Measurements from ENCODE around the gene RPUSD1.
"Not testable (repeated sequence)": the region's sequence is repeated elsewhere in the genome, so short reads cannot be mapped to it uniquely, and the experiment has no call there.

RPUSD1 gene

DNA sequence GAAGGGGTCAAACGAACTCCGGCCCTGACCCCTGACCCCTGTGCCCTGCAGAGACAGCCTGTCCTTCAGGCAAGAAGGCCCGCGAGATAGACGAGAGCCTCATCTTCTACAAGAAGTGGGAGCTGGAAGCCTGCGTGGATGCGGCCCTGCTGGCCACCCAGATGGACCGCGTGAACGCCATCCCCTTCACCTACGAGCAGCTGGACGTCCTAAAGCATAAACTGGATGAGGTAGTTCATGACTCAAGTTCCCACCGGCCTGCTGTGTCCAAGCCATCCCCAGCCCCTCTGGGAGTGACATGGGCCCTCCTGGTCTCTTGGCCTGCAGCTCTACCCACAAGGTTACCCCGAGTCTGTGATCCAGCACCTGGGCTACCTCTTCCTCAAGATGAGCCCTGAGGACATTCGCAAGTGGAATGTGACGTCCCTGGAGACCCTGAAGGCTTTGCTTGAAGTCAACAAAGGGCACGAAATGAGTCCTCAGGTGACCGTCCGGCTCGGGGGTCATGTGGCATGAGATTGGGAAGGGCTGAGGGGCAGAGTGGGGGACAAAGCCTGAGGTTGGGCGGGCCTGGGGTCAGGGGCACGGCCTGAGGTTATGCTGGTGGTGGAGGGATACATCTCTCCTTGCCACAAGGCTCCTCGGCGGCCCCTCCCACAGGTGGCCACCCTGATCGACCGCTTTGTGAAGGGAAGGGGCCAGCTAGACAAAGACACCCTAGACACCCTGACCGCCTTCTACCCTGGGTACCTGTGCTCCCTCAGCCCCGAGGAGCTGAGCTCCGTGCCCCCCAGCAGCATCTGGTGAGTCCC is 22.0 kb downstream of the RPUSD1 start:
- no peak for DNase-seq (ENCODE audit: low read depth)

DNA sequence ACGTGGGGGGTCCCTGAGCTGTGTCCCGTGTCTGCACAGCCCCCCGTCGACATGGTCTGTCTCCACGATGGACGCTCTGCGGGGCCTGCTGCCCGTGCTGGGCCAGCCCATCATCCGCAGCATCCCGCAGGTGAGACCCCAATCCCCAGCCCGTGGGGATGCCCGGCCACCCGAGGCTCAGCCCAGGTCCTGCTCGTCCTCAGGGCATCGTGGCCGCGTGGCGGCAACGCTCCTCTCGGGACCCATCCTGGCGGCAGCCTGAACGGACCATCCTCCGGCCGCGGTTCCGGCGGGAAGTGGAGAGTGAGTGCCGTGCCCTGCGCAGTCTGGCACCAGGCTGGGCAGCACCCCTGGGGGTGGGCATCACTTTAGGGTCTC is 22.7 kb downstream of the RPUSD1 start:
- no peak for DNase-seq (ENCODE audit: low read depth)

DNA sequence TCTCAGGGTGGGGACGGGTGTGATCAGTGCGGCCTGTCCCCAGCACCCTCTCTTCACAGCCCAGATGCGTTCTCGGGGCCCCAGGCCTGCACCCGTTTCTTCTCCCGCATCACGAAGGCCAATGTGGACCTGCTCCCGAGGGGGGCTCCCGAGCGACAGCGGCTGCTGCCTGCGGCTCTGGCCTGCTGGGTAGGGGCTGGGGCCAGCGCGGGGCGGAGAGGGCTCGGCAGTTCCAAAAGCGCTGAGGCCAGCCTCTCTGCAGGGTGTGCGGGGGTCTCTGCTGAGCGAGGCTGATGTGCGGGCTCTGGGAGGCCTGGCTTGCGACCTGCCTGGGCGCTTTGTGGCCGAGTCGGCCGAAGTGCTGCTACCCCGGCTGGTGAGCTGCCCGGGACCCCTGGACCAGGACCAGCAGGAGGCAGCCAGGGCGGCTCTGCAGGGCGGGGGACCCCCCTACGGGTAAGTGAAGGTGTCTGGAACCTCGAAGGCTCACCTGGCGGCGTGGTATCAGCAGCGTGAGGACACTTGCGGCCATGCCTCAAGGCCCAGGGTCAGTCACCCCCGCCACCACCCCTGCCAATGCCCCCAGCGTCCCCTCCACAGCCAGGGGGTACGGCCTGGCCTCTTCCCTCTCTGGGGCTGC is 23.2 kb downstream of the RPUSD1 start:
- no peak for DNase-seq (ENCODE audit: low read depth)

DNA sequence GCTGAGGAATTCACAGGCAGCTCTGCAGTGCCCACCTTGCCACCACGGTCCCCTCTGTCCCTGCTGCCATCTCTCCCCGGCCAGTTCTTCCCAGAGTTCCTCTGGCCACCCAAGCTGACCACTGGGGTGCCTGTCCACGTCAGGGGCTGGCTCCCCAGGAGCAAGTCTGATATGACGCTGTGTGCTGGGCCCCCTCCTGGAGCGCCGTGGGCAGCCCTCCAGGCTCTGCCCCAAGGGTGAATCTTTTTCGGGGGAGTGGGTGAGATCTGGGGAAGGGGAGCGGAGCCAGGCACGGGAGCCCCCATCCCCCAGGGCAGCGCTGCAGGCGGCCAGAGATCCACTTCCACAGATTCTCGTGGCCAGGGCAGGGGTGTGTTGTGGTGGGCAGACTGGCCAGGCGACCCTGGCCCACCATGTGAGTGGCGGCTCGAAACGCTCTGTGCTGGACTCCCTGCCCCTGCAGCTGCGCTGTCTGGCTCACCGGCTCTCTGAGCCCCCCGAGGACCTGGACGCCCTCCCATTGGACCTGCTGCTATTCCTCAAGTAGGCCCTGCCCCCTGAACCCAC is 23.9 kb downstream of the RPUSD1 start:
- no peak for DNase-seq (ENCODE audit: low read depth)

DNA sequence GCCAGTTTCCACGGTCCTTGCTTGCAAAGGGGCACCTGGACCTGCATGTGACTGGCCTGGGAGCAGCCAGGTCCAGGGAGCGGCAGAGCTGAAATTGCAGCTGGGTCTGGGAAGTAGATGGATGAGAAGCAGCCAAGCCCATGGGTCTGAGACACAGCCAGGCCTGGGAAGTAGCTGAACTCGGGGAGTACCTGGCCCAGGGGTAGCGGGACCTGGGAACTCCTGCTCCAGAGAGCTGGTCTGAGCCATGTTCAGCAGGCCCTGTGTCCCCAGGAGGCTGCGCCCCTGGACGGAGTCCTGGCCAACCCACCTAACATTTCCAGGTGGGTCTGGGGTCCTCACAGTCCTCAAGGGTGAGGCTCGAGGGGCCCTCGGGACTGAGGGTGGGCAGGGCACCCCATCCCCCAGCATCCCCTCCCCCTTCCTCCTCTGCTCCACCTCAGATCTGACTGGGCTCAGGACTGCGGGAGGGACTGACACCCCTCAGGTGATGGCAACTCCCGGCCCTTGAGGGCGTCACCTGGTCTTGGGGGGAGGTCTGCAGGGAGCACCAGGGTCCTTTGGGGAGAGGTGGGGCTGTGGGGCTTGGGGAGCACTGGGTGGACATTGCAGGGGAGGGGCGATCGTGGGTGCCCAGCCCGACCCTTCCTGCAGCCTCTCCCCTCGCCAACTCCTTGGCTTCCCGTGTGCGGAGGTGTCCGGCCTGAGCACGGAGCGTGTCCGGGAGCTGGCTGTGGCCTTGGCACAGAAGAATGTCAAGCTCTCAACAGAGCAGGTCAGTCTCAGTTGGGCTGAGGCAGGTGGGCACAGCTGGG is 24.6 kb downstream of the RPUSD1 start:
- DNase-seq (ENCODE audit: low read depth): no peak

DNA sequence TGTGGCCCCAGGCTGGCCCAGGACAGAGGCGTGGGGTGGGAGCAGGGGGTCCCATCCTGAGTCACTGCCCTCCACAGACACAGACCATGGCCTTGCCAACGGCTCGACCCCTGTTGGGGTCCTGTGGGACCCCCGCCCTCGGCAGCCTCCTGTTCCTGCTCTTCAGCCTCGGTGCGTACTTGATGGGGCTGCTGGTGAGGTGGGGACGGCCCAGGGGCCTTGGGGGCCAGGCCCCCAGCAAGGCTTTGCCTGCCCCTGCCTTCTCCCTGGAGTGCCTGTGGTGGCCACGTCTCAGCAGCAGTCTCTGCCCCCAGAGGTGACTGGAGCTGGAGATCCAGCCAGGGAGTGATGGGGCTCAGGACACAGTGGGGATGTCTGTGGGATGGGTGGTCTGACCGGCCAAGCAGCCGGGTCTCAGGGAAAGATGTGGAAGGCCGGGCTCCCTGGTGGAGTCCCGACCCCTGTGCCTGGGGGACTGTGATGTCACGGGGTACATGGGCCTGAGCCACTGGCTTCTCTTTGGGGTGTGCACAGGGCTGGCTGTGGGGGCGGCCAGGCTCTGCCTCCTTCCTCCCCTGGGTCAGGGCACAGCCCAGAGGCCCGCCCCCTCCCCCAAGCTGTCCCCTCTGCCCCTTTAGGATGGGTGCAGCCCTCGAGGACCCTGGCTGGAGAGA is 25.4 kb downstream of the RPUSD1 start:
- no peak for DNase-seq (ENCODE audit: low read depth)

DNA sequence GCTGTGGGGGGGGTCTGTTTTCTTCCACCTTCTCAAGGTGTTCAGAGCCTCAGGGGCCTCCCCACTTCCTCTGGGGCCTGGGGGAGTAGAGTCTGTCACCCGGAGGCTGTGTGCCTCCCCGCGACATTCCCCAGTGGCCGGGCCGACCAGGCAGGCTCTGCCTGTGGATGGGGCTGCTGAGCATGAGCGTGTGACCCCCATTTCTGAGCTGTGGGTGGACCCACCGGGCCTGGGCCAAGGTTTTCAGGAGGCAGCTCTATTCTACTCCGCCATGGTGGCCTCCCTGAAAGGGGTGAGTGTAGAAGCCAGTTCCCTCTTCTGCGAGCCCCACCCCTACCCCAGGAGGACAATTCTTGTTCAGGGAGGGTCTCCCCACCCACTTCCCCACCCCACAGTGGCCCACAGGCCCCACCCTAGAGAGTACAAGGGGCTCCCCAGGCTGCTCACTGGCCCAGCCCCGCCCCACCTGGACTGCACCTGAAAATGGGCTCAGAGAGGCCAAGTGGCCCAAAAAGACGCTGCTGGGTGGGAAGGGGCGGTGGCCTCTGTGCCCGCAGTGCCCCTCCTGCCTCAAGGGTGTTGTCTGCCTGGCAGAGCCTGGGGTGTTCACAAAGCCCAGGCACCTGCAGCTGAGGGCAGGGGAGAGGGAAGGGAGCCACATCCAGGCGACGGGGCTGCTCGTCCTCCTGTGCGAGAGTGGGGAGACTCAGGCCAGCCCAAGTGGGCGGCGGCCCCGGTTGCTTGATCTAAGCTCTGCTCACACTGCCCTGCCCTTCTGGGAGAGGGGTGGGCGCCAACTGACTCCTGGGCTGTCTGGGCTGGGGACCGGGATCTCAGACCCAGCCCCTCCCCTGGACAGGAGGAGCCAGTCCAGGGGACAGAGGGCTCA is 26.3 kb downstream of the RPUSD1 start:
- no peak for DNase-seq (ENCODE audit: low read depth)

DNA sequence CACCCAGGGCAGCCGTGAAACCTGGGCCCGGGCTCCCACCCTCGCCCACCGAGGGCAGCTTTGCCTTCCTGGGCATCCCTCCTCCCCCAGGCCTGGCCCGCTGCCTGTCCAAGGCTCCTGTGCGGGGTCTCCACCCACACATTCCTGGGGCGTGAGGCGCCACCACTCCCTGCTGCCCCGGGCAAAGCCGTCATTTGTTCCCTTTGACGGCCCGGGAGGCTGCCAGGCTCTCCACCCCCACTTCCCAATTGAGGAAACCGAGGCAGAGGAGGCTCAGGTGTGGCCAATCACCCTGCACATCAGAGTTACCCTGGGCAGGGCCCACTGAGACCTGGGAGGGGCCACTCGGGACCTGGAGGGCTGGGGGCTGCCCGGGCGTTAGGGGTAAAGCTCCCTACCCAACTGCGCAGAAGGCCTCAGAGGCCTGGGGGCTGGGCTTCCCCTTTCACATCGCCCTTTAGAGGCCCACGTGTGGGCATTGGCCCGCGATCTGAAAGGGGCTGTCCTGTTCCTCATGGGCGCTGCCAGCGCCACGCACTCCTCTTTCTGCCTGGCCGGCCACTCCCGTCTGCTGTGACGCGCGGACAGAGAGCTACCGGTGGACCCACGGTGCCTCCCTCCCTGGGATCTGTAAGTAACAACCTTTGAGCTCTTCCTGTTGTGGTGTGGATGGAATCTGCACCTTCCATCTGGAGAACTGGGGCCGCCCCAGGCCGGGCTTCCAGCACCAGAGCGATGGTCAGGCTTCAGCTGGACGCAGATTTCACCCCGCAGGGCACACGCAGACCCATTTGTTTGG is 27.4 kb downstream of the RPUSD1 start, which contains the start of gene MSLN:
Gene MSLN, plus strand, starts transcription at position 190 of the 799 bp plus-strand sequence. CDS start 1,947 bp downstream, outside the sequence.
- DNase-seq (ENCODE audit: low read depth): no peak

DNA sequence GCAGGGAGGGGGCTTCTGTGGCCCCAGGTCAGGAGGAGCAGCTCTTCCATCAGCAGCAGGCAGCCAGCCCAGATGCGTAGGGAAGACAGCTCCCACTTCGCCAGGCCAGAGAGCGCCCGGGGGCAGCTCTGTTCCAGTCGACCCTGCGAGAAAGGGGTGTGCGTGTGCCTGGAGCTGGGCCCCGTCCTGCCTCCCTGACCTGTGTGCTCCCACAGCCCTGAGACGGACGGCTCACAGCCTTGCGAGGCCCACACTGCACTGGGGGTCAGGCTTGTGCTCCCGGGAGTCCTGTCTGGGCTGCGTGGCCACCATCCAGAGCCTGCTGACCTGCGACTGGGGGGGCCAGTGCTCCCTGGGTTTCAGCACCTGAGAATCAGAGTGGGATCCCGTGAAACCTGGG is 28.1 kb downstream of the RPUSD1 start:
- no peak for DNase-seq (ENCODE audit: low read depth)

DNA sequence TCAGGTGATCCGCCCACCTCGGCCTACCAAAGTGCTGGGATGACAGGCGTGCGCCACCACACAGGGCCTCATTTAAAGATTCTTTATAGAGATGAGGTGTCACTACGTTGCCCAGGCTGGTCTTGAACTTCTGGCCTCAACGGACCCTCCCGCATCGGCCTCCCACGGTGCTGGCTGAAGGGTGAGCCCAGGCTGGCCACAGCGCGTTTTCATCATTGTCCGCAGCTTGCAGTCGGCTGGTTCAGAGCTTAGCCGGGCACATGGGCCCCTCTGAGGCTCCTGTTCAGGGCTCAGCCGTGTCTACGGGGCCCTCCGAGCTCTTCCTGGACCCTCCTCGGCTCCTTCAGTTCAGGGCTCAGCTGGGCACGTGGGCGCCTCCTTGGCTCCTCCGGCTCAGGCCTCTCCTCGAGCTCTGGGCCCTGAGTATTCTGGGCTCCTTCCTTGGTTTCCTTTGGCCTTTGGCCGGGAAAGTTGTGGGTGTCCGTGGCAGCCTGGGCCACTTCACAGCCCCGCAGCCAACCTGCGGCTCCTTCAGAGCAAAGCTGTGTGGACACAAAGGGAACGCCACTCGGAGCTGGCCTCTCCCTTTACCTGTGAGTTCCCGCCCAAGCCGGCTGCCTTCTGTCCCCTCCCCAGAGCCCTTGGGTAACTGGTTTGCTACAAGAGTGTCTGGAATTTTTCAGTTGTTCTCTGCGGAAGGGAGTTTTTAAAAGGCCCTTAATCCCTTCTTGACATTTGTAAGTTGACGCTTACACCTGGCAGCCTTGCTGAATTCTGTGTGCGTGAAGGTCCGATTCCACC is 28.9 kb downstream of the RPUSD1 start:
- DNase-seq (ENCODE audit: low read depth): no peak

DNA sequence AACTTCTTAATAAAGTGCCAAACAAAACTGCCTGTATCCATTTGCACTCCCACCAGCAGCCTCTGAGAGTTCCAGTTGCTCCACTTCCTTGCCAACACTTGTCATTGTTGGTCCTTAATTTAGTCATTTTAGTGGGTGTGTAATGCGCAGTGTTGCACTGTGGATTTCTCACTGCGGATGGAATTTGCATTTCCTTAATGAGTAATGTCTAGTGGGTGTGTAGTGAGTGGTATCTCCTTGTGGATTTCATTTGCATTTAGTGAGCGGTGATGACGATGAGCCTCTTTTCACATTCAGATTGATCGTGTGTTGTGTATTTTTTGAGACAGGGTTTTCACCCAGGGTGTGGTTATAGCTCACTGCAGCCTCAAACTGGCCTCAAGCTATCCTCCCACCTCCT is 31.8 kb downstream of the RPUSD1 start:
- no peak for DNase-seq (ENCODE audit: low read depth)

DNA sequence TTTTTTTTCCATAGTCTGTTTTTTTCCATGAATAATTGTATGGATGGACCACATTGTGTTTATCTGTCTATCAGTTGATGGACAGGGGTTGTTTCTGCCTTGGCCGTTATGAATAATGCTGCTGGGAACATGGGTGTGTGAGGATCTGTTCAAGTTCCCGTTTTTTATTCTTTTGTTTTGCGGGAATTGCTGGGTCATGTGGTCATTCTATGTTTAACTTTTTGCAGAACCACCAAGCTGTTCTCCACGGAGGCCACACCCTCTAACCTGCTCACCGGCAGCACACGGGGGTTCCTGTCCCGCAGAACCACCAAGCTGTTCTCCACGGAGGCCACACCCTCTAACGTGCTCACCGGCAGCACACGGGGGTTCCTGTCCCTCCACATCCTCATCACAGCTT is 33.5 kb downstream of the RPUSD1 start:
- DNase-seq (ENCODE audit: low read depth): no peak

DNA sequence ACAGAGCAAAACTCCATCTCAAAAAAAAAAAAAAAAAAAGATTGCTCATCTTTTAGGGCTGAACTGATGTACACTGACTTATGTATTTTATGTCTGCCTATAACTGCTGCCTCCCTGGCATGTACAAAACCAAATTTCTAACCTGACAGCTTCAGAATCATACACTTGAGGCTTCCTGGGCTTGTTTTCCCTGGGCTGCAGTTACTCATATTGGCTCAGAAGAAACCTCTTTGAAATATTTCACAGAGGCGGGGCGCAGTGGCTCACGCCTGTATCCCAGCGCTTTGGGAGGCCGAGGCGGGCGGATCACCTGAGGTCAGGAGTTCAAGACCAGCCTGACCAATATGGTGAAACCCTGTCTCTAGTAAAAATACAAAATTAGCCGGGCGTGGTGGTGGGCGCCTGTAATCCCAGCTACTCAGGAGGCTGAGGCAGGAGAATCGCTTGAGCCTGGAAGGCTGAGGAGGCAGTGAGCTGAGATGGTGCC is 34.0 kb downstream of the RPUSD1 start:
- DNase-seq (ENCODE audit: low read depth): not testable (repeated sequence)

DNA sequence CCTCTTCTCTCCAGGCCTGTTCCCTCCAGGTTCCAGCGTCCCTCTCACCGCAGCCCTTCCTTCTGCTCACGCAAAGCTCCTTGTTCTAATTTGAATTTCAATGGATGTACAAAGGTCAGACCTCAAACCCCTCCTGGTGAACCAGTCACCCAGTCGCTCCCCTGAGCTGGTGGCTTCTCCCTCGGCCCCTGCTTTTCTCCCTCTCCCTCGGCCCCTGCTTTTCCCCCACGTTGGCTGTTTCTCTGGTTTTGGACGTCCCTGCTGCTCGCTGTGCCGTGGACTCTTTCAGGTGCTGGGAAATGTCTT is 36.2 kb downstream of the RPUSD1 start:
- DNase-seq (ENCODE audit: low read depth): no peak

DNA sequence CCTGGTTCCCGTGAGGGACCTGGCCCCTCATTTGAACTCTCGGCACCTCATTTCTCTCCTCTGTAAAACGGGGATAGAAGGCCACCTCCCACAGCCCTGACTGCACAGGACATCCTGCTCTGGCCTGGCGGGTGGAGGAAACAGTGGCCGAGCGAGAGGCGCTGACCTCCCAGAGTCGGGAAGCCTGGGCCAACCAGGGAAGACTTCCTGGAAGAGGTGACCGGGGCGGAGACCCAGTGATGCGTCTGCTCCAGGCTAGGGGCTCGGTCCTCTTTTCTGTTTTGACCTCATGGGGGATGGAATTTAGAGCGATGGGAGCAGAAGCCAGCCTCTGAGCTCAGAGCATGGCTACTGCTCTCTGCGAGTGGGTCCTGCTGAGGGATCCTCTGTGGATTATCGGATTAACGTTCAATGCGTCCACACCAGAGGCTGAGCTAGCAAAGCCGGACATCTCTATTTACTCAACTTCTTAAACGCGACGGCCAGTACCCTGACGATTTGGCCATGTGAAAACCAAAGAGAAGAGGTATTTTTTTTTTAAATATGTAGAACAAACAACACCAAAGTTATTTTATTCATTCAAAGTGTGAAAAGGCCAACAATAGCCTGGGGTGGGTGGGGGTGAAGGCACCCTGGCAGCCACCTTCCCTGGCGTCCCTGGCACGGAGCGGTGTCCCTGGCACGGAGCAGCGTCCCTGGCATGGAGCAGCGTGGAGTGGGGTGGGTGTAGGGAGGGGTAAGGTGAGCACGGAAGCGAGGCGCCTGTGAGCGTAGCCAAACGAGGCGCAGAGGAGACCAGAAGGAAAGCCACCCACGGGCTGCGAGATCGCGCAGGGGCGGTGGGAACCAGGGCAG is 36.8 kb downstream of the RPUSD1 start:
- no peak for DNase-seq (ENCODE audit: low read depth)

DNA sequence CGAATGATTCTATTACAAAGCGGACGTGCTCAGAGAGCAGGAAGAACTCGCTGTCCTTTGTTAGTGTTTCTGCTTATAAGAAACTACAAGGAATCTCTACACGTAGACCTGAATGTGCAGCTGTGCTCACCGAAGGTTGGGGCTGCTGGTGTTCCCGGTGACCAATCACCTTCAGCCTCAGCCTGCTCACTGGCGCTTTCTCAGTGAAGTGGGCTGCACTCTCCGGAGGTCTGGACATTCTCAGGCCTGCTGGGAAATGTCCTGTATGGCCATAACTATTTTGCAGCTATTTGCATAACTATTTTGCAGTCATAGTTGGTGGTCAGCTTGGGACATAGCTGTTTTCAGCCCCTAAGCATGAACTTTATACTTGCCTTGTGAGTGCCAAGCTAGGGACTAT is 37.7 kb downstream of the RPUSD1 start:
- DNase-seq (ENCODE audit: low read depth): no peak

DNA sequence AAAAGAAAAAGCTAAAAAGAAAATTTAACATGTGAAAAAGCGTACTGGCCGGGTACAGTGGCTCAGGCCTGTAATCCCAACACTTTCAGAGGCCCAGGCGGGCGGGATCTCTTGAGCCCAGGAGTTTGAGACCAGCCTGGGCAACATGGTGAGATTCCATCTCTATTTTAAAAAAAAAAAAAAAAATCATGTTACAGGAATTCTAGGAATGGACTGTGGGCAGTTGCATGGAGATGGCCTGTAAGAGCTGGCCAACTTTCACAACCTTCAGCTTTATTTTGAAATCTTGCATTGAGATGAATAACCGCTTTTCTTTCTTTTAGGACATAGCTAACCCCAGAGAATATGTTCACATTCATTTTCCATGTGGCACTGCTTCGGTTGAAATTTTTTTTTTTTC is 39.2 kb downstream of the RPUSD1 start:
- no peak for DNase-seq (ENCODE audit: low read depth)

Measured in stimulated activated CD8-positive, alpha-beta memory T cell treated with anti-CD3 and anti-CD28 coated beads, Interleukin-15, amount 100 ng/mL, for 24 hours (primary cell).